ENCODE measurements around the gene MECP2.

The MECP2 gene

GRCh38 chrX:154061801-154062200 is 35.7 kb downstream of the MECP2 start:
- DNase-seq (ENCODE audit: low read depth, low spot score): no peak

GRCh38 chrX:154059729-154060245 is 37.7 kb downstream of the MECP2 start:
- no peak for DNase-seq (ENCODE audit: low read depth, low spot score)

- DNase-seq (ENCODE audit: low read depth, low spot score): no peak
Measured at GRCh38 chrX:154059231-154059630, 38.3 kb downstream of the MECP2 start.

- DNase-seq (ENCODE audit: low read depth, low spot score): no peak
Measured at GRCh38 chrX:154058214-154058997, 39.1 kb downstream of the MECP2 start.

GRCh38 chrX:154057791-154058190 is 39.7 kb downstream of the MECP2 start:
- no peak for DNase-seq (ENCODE audit: low read depth, low spot score)

- DNase-seq (ENCODE audit: low read depth, low spot score): no peak
Measured at GRCh38 chrX:154056770-154057241, 40.7 kb downstream of the MECP2 start.

- no peak for DNase-seq (ENCODE audit: low read depth, low spot score)
Measured at GRCh38 chrX:154051201-154051810, 46.2 kb downstream of the MECP2 start.

- DNase-seq (ENCODE audit: low read depth, low spot score): no peak
Measured at GRCh38 chrX:154050113-154050495, 47.4 kb downstream of the MECP2 start.

- no peak for DNase-seq (ENCODE audit: low read depth, low spot score)
Measured at GRCh38 chrX:154049209-154050112, 48.1 kb downstream of the MECP2 start.

GRCh38 chrX:154048398-154048797 is 49.1 kb downstream of the MECP2 start:
- no peak for DNase-seq (ENCODE audit: low read depth, low spot score)

- no peak for DNase-seq (ENCODE audit: low read depth, low spot score)
Measured at GRCh38 chrX:154046940-154047610, 50.4 kb downstream of the MECP2 start.

- DNase-seq (ENCODE audit: low read depth, low spot score): peak; percentile 44
Measured at GRCh38 chrX:154046031-154046781, 51.3 kb downstream of the MECP2 start.

- DNase-seq (ENCODE audit: low read depth, low spot score): no peak
Measured at GRCh38 chrX:154044091-154044490, 53.4 kb downstream of the MECP2 start.

- DNase-seq (ENCODE audit: low read depth, low spot score): no peak
Measured at GRCh38 chrX:154043003-154043763, 54.3 kb downstream of the MECP2 start.

- no peak for DNase-seq (ENCODE audit: low read depth, low spot score)
Measured at GRCh38 chrX:154040863-154041262, 56.7 kb downstream of the MECP2 start.

- DNase-seq (ENCODE audit: low read depth, low spot score): no peak
Measured at GRCh38 chrX:154040307-154040756, 57.2 kb downstream of the MECP2 start.

- no peak for DNase-seq (ENCODE audit: low read depth, low spot score)
Measured at GRCh38 chrX:154039577-154039976, 57.9 kb downstream of the MECP2 start.

- no peak for DNase-seq (ENCODE audit: low read depth, low spot score)
Measured at GRCh38 chrX:154038656-154039055, 58.9 kb downstream of the MECP2 start.

GRCh38 chrX:154037754-154038153 is 59.8 kb downstream of the MECP2 start:
- DNase-seq (ENCODE audit: low read depth, low spot score): no peak

- DNase-seq (ENCODE audit: low read depth, low spot score): no peak
Measured at GRCh38 chrX:154036513-154036912, 61.0 kb downstream of the MECP2 start.

Data from brain pericyte (primary cell).